ENCODE data around the gene MAD2L1BP.

- TF ChIP-seq, protein P1, sequence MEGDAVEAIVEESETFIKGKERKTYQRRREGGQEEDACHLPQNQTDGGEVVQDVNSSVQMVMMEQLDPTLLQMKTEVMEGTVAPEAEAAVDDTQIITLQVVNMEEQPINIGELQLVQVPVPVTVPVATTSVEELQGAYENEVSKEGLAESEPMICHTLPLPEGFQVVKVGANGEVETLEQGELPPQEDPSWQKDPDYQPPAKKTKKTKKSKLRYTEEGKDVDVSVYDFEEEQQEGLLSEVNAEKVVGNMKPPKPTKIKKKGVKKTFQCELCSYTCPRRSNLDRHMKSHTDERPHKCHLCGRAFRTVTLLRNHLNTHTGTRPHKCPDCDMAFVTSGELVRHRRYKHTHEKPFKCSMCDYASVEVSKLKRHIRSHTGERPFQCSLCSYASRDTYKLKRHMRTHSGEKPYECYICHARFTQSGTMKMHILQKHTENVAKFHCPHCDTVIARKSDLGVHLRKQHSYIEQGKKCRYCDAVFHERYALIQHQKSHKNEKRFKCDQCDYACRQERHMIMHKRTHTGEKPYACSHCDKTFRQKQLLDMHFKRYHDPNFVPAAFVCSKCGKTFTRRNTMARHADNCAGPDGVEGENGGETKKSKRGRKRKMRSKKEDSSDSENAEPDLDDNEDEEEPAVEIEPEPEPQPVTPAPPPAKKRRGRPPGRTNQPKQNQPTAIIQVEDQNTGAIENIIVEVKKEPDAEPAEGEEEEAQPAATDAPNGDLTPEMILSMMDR (IDR thresholded peaks at IDR 0.05): no peak
- TF ChIP-seq POLR2A (IDR thresholded peaks at IDR 0.05): no peak
Observed at GRCh38 chr6:43680308-43681200, 44.9 kb downstream of the MAD2L1BP start.
